ENCODE results near the gene OS9.
A peak's percentile ranks its signal among the peaks of the same experiment; 100 is the strongest.

- no peak for TF ChIP-seq POLR2A (IDR thresholded peaks at IDR 0.05)
- TF ChIP-seq CTCF (IDR thresholded peaks at IDR 0.05) = peak in 2 of 6 experiments; percentile 6 to 12
- TF ChIP-seq POLR2AphosphoS5 (IDR thresholded peaks at IDR 0.05) = no peak
- TF ChIP-seq EP300 (IDR thresholded peaks at IDR 0.05) = no peak
Observed at GRCh38 chr12:57737467-57738460, 43.8 kb downstream of the OS9 start.
